ENCODE results near the gene ETFBKMT.

DNA sequence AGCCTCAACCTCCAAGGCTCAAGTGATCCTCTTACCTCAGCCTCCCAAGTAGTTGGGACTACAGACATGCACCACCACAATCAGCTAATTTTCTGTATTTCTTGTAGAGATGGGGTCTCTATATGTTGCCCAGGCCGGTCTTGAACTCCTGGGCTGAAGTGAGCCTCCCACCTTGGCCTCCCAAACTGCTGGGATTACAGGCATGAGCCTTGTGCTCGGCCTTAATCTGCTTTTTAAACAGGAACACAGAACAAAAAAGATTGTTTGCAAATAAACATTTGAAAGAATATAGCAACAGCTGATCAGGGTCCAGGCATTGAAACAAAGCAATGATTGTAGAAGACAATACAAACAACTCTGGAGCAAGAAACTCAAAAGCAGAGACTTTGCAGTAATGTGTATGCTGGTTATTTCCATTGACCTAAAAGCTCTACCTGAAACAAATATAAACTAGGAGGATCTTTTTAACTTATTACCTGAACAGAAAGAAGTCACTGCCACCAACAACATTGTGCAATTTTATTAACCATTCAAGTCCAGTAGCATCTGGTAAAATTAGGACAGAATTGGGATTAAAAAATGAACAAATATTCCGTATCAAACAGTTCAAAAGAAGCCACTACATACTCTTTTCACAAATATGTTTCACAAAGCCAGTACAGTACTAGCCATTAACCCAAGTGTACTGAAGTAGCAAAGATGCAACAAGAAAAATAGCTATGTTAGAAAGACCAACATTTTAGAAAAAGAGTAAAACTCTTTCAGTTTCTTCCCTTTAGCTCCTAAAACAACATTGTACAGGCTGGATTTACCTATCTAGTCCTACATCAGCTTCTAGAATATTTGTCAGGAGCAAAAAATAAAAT, 55.2 kb downstream of the ETFBKMT start:
- TF ChIP-seq, protein P1, sequence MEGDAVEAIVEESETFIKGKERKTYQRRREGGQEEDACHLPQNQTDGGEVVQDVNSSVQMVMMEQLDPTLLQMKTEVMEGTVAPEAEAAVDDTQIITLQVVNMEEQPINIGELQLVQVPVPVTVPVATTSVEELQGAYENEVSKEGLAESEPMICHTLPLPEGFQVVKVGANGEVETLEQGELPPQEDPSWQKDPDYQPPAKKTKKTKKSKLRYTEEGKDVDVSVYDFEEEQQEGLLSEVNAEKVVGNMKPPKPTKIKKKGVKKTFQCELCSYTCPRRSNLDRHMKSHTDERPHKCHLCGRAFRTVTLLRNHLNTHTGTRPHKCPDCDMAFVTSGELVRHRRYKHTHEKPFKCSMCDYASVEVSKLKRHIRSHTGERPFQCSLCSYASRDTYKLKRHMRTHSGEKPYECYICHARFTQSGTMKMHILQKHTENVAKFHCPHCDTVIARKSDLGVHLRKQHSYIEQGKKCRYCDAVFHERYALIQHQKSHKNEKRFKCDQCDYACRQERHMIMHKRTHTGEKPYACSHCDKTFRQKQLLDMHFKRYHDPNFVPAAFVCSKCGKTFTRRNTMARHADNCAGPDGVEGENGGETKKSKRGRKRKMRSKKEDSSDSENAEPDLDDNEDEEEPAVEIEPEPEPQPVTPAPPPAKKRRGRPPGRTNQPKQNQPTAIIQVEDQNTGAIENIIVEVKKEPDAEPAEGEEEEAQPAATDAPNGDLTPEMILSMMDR (IDR thresholded peaks at IDR 0.05; ENCODE audit: low read depth, low read length), result no peak
- TF ChIP-seq, protein P2, sequence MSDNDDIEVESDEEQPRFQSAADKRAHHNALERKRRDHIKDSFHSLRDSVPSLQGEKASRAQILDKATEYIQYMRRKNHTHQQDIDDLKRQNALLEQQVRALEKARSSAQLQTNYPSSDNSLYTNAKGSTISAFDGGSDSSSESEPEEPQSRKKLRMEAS (IDR thresholded peaks at IDR 0.05; ENCODE audit: low read depth, low read length), result no peak
- TF ChIP-seq POLR2A (IDR thresholded peaks at IDR 0.05; ENCODE audit: extremely low read depth, insufficient read length), result no peak
